Stimulated activated CD4-positive, alpha-beta T cell treated with anti-CD3 and anti-CD28 coated beads, Interleukin-1b, Interleukin-23, amount 100 ng/mL, for 4 hours (primary cell): ENCODE data around the gene IPMK.
A peak's percentile ranks its signal among the peaks of the same experiment; 100 is the strongest.
"Not testable (repeated sequence)": the region's sequence is repeated elsewhere in the genome, so short reads cannot be mapped to it uniquely, and the experiment has no call there.

Experiments used
- DNase-seq, 2 donors: peaks; one replicate each; pipeline ENCODE4 v3.0.0-alpha.2; 2020; ENCODE audit warnings: low read depth in 2 of 2

The IPMK gene

DNA sequence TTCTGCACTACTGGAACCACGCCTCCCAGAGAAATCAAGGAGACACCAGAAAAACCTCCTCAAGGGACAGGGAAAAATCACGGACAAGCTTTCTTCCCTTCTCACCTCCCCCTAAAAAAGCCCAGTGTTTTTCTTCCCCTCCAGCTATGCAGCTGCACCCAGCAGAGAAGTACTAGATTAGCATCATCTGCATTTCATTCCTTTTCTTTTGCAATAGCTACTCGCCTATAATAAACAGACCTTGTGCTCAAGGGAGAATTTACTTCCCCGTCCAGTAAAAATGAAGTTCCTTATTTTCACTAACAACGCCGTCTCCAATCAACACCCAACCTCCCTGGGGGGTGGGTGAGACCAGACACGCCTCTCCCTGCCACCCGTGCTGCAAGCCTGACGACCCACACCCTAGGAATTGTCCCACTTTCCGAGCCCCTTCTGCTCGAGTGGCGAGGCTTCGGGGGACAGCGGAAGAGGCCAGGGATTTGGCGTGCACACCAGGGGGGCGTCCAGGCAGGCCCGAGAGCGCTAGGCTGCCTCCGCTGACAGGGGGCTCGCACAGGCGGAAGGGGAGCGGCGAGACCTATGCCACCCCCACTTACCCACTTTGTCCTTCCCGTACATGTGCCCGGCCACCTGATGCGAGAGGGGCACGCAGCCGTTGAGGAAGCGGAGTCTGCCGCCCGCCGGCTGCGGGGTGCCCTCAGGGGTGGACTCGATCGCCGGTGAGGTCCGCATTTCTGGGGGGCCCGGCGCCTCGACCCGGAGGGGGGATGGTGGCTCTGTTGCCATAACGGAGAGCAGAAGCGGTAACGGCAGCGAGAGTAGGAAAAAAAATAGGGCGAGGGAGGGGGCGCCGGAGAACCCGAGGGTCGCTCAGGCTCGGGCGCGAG, 625 bp downstream of the IPMK start:
- peak; percentile 8 to 20 for DNase-seq

DNA sequence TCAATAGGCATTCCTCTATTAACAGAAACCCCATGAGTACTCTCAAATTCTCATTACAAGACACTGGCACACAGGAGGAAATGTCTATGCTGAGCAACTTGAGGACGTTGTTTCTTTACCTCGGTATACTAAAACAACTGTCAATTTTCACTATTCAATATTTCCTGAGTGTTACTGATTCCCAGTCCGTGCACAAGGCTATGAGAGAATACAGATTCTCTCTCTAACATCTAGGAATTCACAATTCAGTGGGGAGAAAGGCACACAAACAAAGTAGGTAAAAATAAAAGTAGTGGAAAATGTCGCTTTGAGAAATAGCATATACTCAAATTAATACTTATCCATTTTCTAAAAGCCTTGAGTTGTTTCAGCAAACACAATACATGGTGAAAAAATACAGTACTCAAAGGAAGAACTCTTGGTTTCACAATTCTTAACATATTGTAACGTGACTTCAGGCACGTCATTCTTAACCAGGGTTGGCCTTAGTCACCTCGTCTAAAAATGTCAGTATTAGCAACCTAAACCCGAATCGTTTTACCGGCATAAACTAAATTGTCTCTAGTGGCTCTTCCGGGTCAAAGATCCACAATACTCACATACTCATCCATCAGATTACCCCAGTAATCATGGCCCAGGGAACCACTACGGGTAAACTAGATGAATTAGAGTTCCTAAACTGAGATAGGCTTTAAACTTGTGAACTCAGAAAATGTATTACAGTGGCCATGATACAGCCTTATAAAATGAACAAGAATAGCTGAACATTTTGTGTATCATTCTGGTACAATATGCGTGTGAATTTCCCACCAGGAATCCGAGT, 1.5 kb downstream of the IPMK start:
- peak in 1 of 2 donors; percentile 6 for DNase-seq

DNA sequence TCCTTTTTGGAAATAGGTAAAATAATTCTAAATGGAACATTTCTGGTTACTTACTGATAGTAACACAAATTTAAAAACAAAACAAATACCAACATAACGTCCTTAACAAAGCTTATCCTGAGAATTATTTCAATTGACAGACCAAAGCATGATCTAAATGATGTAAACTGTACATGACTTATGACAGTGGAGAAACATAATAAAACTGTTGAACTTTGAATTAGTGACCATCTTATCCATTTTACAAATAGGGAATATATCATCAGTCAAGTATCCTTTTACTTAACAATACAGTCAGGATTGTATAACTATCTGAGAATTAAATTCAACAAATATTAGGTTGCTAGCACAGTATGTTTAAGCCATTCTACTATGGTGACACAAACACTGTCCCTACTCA, 2.4 kb downstream of the IPMK start:
- DNase-seq: no peak

DNA sequence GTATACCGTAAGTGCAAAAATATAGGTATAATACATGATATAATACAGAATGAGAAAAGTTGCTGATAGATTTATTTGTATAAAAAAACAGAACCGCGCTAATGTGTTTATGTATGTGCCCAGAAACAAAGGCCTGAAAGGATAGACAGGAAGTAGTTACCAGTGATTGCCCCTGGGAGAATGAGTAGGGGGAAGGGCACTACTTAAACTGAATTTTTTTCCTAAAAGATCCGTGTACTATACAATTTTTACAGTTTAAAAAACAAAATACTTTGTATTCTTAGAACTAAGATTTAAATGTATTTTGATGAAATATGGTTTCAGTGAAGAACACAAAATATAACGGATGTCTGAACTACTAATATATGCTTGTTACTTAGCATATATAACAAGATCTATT, 2.9 kb downstream of the IPMK start:
- no peak for DNase-seq

DNA sequence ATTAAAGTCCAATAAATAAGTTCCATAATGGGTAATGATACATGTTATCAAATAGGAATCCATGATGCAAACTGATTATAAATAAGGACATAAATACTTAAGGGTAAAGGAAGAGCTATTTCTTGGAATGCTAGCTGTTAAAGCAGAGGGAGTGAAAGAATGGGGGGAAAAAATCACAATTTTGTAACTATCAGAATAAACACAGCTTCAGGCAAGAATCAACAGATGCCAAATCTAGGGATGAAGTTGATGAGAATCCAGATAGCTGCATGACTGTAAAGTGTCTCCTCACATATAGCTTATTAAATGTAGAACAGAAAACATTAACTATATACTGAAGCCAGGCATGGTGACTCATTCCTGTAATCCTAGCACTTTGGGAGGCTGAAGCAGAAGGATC, 4.9 kb downstream of the IPMK start:
- no peak for DNase-seq

DNA sequence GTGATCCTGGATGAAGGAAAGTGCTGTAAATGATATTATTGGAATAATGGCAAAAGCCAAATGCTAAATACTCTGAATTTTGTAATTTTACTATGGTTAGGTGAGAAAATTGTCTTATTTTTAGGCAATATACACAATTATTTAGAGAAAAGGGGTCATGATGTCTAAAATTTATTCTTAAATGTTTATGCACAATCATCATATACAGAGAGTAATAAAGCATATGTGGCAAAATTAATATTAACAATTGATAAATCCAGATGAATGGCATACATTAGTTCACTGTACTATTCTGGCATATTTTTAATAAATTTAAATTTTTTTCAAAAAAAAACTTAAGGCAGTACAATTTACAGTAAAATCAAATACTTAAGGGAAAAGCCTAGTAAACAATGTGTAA, 7.4 kb downstream of the IPMK start:
- DNase-seq: no peak

DNA sequence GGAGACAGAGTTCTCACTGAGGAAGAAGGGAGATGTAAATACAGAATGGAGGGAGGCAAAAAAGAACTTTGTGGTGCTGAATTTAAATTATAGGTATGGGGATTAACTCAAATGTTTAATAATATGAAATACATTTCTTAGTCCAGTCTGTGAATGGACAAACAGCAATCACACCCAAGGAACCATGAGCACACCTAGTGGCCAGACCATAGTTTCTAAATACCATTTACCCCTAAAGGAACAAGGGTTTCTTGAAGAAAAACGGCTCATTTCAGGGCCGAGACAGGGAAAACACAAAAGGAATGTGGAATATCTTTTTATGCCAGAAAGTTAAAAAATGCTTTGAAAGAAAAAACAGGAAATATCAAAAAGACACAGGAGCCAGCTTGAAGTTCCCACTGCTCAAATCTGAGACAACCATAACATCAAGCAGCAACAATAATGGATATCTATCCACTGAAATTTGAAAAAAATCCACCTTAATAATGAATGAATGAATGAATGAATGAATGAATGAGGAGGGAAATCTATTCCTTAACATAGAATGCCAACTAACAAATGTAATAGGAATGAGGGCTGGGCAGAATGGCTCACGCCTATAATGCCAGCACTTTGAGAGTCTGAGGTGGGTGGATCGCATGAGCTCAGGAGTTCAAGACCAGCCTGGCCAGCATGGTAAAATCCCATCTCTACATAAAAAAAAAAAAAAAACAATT, 8.6 kb downstream of the IPMK start:
- DNase-seq: no peak

DNA sequence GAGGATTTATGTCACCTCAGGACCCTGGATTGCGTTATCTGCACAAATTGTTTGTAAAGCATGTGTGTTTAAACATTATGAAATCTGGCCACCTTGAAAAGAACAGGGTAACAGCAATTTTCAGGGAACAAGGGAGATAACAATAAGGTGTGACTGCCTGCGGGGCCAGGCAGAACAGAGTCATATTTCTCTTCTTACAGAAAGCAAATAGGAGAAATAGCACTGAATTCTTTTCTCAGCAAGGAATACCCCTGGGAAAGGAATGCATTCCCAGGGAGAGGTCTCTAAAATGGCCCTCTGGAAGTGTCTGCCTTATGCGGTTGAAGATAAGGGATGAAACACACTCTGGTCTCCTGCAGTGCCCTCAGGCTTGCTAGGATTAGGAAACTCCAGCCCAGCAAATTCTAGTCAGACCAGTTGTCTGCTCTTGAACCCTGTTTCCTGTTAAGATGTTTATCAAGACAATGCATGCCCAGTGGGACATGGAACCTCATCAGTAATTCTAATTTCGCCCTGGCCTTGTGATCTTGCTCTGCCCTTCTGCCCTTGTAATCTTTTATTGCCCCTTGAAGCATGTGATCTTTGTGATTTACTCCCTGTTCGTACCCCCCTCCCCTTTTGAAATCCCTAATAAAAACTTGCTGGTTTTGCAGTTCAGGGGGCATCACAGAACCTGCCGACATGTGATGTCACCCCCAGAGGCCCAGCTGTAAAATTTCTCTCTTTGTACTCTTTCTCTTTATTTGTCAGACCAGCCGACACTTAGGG, 11.5 kb downstream of the IPMK start:
- DNase-seq: not testable (repeated sequence)

DNA sequence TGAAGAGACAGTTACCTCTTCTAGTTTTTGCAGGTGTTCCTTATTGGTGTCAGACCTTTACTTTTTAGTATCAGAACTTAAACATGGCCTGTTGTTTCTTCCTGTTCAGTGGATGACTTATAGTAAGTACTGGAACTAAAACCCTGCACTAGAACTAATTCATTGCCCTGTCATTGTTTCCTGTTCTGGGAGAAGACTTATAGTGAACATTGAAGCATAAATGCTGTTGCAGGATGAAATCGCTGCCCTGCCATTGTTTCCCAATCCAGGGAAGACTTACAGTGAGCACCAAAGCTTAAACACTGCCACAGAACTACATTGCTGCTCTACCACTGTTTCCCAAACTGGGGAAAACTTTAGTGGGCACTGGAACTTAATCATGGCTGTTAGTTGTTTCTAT, 13.1 kb downstream of the IPMK start:
- no peak for DNase-seq

DNA sequence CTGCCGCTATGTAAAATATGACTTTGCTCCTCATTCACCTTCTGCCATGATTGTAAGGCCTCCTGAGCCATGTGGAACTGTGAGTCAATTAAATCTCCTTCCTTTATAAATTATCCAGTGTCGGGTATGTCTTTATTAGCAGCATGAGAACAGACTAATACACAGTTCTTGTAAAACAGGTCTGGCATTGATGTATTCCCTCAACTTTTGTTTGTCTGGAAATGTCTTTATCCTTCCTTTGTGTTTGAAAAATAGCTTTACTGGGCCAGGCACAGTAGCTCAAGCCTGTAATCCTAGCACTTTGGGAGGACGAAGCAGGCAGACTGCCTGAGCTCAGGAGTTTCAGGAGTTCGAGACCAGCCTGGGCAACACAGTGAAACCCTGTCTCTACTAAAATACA, 14.5 kb downstream of the IPMK start:
- DNase-seq: no peak

DNA sequence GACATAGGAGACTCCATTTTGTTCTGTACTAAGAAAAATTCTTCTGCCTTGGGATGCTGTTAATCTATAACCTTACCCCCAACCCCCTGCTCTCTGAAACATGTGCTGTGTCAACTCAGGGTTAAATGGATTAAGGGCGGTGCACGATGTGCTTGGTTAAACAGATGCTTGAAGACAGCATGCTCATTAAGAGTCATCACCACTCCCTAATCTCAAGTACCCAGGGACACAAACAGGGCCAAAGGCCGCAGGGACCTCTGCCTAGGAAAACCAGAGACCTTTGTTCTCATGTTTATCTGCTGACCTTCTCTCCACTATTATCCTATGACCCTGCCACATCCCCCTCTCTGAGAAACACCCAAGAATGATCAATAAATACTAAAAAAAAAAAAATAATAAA, 23.0 kb downstream of the IPMK start:
- not testable (repeated sequence) for DNase-seq

DNA sequence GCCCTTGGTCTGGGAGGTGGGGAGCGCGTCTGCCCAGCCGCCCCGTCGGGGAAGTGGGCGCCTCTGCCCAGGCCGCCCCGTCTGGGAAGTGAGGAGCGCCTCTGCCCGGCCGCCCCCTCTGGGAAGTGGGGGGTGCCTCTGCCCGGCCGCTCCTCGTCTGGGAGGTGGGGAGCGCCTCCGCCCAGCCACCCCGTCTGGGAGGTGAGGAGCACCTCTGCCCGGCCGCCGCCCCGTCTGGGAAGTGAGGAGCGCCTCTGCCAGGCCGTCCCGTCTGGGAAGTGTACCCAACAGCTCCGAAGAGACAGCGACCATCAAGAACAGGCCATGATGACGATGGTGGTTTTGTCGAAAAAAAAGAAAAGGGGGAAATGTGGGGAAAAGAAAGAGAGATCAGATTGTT, 23.5 kb downstream of the IPMK start:
- not testable (repeated sequence) for DNase-seq

DNA sequence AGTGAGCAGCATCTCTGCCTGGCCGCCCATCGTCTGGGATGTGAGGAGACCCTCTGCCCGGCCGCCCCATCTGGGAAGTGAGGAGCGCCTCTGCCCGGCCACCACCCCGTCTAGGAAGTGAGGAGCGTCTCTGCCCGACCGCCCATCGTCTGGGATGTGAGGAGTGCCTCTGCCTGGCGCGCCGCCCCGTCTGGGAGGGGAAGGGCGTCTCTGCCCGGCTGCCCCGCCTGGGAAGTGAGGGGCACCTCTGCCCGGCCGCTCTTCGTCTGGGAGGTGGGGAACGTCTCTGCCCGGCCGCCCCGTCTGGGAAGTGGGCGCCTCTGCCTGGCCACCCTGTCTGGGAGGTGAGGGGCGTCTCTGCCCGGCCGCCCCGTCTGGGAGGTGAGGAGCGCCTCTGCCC, 23.9 kb downstream of the IPMK start:
- not testable (repeated sequence) for DNase-seq

DNA sequence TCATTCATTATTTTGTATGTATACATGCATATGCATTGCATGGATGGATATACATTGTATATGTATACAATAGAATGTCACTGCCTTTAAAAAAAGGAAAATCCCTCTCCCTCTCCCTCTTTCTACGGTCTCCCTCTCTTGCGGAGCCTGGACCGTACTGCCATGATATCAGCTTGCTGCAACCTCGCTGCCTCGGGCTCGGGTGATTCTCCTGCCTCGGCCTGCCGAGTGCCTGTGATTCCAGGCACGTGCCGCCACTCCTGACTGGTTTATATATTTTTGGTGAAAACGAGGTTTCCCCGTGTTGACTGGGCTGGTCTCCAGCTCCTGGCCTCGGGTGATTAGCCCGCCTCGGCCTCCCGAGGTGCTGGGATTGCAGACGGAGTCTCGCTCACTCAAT, 24.4 kb downstream of the IPMK start:
- no peak for DNase-seq

DNA sequence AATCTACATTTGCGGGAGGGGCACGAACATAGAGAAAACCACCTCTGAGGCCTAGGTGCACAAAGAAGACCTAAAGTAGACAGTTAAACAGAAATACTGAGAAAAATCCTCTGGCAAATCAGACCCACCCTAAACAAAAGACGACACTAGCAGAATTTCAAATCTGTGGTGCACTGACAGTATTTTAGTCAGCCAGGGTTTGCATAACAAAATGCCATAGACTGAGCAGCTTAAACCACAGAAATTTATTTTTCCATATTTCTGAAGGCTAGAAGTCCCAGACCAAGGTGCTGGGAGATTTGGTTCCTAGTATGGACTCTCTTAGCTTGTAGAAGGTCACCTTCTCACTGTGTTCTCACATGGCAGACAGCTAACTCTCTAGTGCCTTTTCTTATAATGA, 26.3 kb downstream of the IPMK start:
- DNase-seq: no peak

DNA sequence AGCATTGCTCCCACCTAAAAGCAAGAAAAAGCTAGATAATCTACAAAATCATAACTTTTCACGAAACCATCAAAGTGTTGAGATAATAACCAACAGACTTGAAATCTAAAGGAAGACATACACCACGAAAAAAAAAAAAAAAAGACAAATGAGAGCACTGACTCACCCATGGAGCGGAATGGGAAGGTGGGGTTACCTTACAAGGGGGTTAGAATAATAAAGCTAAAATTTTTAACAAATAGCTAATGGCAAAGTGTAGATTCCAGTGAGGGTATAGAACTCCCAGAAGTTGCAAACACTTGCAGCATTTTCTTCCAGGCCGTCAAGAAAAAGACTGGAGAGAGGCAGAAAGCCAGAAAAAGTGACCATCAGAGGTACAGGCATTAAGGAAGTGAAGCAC, 27.2 kb downstream of the IPMK start:
- DNase-seq: no peak

DNA sequence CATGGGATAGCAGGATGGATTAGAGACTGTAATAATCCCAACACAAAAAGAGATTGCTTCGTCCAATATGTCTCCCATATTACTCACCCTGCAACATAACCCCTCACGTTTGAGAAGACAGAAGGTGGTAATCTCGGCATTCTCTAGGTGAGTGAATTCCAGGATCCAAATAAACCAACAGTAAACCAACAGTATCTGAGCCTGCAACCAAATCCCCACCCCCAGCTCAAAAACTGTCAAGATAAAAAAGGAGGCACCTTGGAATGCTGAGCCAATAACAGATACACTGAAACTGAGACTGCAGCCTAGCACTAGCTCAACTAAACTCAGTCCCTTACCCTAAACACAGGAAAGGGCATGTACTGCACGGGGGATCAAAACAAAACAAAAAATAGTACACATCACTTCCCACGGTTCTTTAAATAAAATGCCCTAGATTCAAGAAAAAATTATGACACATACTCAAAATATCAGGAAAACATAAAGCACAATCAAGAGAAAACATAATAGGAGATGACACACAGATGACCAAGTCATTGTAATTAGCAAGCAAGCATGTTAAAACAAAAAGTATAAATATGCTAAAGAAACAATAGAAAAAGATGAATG, 28.0 kb downstream of the IPMK start:
- no peak for DNase-seq

DNA sequence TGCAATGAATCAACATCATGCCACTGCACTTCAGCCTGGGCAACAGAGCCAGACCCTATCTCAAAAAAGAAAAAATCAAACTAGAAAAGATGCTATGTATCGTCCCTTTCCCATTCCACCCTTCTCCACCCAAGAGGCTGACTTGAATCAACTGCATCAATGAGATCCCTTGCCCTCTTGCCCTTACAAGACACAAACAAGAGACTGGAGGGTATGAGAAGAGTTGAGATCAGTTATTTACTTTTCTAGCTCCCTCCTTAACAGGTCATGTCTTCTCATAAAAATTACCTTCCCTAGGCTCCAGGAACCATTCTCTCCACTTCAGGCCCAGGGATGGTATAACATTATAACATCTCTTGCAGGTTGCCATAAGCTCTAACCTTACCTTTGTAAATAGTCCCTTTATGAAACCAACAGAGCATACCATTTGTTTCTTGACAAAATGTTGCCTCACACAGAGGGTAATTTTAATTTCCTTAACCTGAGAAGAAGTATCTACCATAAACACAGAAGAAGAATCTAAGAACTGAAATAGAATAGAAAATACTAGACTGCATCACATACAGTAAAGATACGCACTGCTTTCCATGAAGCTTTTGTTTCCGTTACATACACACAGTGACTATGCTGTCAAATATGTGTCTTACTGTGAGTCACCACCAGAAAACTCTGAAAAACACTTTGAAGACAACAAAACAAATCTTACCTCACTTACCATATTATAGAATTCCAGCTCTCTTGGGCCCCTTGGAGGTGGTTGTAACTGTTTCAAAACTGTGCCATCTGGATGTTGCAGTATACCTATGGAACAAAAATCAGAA, 30.5 kb downstream of the IPMK start:
- no peak for DNase-seq

DNA sequence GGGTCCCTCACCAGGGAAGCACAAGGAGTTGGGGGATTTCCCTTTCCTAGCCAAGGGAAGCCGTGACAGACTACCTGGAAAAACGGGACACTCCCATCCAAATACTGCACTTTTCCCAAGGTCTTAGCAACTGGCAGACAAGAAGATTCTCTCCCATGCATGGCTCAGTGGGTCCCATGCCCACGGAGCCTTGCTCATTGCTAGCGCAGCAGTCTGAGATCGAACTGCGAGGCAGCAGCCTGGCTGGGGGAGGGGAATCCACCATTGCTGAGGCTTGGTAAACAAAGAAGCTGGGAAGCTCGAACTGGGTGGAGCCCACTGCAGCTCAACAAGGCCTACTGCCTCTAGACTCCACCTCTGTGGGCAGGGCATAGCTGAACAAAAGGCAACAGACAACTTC, 37.8 kb downstream of the IPMK start:
- not testable (repeated sequence) for DNase-seq

DNA sequence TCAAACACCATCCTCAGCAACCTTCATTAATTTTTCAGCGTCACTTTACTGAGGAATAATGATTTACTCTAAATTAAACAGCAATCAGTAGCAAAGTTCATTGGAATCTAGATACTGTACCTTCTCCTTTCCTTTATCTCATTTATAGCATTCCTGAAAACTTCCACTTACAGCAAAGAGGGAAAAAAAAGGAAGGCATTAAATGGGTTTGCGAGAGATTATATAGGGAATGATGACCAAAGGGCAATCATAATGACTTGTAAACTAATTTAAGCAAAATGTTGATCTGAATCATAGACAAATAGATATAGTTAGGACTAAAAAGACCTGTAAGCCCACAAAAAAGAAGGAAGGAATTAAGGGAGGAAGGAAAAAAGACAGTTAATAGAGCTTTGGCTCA, 42.0 kb downstream of the IPMK start:
- no peak for DNase-seq
